HG02938 (cell line): Measurements from ENCODE around the gene UBE2D3.

Experiments used
- ATAC-seq: cut with Tn5 transposase; IDR thresholded peaks from one replicate; pipeline ENCODE4 v1.9.1; 2021; ENCODE audit warnings: mild to moderate bottlenecking, moderate library complexity; ENCODE audit not compliant: unreplicated experiment

Gene UBE2D3

DNA sequence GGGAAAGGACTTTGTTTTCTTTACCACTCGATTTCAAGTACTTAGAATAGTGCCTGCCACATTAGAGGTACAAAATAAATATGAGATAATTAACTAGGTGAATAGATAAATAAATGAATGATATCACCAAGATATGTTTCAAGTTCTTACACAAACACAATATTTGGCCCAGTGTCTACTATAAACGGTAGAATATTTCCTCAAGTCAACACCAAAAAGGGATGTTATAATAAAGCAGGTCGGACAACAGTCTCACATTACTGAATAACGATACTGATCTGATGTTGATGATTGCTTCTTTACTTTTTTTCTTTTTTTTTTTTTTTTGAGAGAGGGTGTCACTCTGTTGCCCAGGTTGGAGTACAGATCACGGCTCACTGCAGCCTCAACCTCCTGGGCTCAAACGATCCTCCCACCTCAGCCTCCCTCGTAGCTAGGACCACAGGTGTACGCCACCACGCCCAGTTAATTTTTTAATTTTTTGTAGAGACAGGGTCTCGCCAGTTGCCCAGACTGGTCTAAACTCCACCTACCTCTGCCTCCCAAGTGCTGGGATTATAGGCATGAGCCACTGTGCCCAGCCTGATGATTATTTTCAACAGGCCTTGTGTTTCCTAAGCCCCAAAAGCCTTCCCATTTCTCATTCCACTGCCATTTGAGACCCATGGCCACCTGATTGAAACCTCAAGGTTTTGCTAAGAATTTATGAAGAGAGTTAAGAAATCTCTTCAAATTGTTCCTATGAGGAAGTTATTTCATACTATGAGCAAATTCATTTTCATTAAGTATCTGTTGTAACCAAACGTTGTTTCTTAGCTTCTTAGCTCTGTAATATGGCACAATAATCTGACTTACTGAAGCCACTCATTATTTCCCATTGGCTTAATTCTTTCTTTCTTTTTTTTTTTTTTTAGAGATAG, 68.8 kb downstream of the UBE2D3 start:
- no peak for ATAC-seq

DNA sequence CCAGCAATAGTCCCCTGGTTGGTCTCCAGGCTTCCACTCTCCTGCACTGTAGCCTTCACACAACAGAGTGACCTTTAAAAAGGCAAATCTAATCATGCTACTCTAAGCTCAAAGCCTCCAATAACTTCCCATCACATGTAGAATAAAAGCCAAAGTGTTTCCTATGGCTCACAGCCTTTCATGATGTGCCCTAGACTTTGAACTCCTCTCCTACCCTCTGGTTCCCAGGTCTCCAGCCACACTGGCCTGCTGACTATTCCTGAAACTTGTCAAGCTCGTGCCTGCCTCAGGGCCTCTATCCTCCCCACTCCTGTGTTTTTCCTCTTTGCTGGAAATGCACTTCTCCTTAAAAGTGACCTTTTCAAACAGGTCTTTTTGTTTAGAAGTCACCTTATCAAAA, 69.7 kb downstream of the UBE2D3 start:
- no peak for ATAC-seq

DNA sequence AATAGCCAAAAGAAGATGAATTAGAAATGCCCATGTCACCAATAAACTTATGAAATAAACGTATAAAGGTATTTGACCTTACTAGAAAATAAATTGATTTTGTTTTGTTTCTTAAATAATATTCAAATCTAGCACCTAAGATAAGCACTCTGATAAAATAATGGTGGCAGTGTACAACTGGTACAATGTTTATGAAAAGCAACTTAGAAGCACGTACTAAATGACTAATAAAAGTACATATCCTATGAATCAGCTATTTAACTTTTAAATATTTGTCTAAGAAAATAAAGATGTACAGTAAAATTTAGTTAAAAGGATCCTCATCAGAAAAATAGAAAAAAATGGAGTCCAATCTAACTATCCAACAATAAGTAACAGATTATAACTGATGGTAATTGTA, 73.3 kb downstream of the UBE2D3 start:
- ATAC-seq: no peak

DNA sequence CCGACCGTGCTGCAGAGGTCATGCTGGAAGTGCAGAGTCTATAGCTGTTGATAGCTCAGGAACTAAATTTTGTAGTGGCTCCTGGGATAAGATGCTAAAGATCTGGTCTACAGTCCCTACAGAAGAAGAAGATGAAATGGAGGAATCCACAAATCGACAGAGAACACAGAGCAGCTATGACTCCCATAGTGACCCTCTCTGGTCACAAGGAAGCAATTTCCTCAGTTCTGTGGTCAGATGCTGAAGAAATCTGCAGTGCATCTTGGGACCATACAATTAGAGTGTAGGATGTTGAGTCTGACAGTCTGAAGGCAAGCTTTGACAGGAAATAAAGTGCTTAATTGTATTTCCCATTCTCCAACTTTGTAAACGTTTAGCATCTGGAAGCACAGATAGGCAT, 75.4 kb downstream of the UBE2D3 start:
- no peak for ATAC-seq
